ENCODE data around the gene FAM118A. TPM values are rescaled to one million over a fixed set of nuclear protein-coding genes. Genes with fewer than 3 reads are reported as not detected.

FAM118A gene
- total RNA-seq, 2 donors from 2014 or later: 13.0 to 149 TPM

DNA sequence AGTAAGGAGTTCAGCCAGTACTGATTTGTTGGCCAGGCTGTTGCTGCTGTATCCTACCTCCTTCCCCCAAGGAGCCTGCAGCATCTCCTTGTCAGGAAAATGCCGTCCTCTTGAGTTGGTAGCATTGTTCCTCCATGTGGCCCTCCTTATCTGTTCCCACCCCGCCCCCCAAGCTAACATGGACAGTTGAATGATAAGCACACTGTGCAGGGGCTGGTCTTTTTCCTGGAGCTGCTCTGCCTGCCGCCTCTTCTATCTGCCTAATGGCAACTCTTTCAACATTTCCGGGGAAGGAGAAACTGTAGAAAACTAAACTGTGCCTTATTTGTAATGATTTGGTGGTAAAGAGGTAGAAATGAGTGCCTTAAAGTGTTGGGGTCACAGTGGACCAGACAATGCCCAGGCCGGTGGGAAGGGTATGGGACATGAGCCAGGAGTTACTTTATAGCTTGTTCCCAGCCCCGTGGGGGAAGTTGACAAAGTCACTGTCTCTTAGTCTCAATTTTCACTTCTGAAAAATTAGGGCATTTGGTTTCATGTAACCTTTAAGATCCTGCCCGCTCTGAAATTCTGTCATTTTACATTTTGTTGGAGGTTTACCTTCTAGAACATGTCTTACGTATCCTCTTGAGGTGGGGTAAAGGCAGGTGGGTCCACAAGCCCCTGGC is 4.5 kb downstream of the FAM118A start:
- Histone ChIP-seq H3K4me1 (peaks cover 27% of the 10 kb centered on the region), H3K4me3 (no peak overlapping the region), H3K9me3 (no peaks in the 10 kb centered on the region), H3K27ac (peak overlapping the region; percentile 21 to 64 (median 42)), H3K36me3 (replicated peaks in 1 of 2; ENCODE audit: insufficient read depth in 1 of 2, low read depth in 2 of 2) (no peaks in the 10 kb centered on the region), H3K27me3 (no peaks in the 10 kb centered on the region)
- ATAC-seq: no peak
- TF ChIP-seq POLR2A (IDR thresholded peaks at IDR 0.05): no peak
- TF ChIP-seq, protein P1, sequence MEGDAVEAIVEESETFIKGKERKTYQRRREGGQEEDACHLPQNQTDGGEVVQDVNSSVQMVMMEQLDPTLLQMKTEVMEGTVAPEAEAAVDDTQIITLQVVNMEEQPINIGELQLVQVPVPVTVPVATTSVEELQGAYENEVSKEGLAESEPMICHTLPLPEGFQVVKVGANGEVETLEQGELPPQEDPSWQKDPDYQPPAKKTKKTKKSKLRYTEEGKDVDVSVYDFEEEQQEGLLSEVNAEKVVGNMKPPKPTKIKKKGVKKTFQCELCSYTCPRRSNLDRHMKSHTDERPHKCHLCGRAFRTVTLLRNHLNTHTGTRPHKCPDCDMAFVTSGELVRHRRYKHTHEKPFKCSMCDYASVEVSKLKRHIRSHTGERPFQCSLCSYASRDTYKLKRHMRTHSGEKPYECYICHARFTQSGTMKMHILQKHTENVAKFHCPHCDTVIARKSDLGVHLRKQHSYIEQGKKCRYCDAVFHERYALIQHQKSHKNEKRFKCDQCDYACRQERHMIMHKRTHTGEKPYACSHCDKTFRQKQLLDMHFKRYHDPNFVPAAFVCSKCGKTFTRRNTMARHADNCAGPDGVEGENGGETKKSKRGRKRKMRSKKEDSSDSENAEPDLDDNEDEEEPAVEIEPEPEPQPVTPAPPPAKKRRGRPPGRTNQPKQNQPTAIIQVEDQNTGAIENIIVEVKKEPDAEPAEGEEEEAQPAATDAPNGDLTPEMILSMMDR (IDR thresholded peaks at IDR 0.05): no peak
- no peak for DNase-seq
- WGBS, 2 donors: 29 to 31% methylated on average over 8 of the region's 8 CpGs
- intact Hi-C loops (cut with DNase I): no loop called here

DNA sequence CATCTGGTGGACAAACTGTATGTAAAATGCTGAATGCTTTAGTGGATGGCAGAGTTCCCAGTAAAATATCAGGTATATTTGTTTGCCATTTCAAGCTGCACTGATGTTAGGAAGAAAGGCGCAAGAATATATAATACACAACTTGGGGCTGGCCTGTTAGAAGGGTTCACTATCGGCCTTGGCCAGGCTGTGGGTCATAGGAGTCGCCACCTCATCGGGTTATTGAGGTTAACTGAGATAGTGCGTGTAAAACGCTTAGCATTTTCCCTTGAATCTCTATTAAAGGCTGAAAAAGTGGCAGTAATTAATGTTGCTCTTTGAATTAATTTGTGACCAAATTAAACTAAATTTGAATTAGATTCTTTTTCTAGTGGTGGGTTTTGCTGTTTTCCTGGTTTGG is 5.1 kb downstream of the FAM118A start:
- Histone ChIP-seq H3K36me3 (replicated peaks in 1 of 2; ENCODE audit: insufficient read depth in 1 of 2, low read depth in 2 of 2) (no peaks in the 10 kb centered on the region), H3K27me3 (no peaks in the 10 kb centered on the region), H3K27ac (peak overlapping the region; percentile 21 to 64 (median 42)), H3K4me3 (no peak overlapping the region), H3K4me1 (peaks cover 31% of the 10 kb centered on the region), H3K9me3 (no peaks in the 10 kb centered on the region)
- no peak for TF ChIP-seq POLR2A (IDR thresholded peaks at IDR 0.05)
- TF ChIP-seq, protein P1 (IDR thresholded peaks at IDR 0.05): no peak
- intact Hi-C loops (cut with DNase I): no loop called here
- DNase-seq (no peak), ATAC-seq (no peak)
- WGBS, 2 donors: 36 to 37% methylated on average over 6 of the region's 6 CpGs

DNA sequence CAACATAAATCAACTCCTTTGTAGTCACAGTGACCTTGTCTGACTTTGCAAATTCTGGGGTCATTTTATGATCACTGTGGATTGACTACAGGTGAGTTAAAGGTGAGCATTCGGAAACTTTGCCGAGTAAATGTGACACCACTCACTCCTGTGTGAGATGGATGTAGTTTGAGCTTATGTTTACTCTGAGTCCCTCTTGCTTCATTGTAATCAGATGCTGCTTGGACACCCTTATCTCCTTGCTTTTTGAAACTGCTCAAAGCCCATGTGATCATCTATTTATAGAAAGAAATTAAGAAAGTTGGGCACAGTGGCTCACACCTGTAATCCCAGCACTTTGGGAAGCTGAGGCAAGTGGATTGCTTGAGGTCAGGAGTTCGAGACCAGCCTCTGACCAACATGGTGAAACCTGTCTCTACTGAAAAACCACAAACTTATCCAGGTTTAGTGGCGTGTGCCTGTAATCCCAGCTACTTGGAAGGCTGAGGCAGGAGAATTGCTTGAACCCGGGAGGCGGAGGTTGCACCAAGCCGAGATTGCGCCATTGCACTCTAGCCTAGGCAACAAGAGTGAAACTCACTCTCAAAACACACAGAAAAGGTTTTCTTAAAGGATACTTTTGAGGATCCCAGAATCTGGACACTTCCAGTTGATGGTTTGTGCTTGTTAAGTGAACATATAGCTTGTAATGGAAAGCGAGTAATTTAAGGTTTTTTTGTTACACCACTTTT is 7.2 kb downstream of the FAM118A start:
- H3K36me3 ChIP-seq (replicated peaks in 1 of 2; ENCODE audit: insufficient read depth in 1 of 2, low read depth in 2 of 2): no peaks in the 10 kb centered on the region
- ATAC-seq: no peak
- H3K9me3 ChIP-seq: no peaks in the 10 kb centered on the region
- H3K4me1 ChIP-seq: peaks cover 21% of the 10 kb centered on the region
- intact Hi-C loops (cut with DNase I): no loop called here
- DNase-seq: no peak
- H3K27me3 ChIP-seq: no peaks in the 10 kb centered on the region
- H3K4me3 ChIP-seq: no peak overlapping the region
- peak overlapping the region in 1 of 4 donors; percentile 3 for H3K27ac ChIP-seq
- whole genome bisulfite sequencing, 2 donors: 86 to 88% methylated on average over 9 of the region's 9 CpGs
- no peak for TF ChIP-seq POLR2A (IDR thresholded peaks at IDR 0.05)
- TF ChIP-seq, protein P1 (IDR thresholded peaks at IDR 0.05): no peak

DNA sequence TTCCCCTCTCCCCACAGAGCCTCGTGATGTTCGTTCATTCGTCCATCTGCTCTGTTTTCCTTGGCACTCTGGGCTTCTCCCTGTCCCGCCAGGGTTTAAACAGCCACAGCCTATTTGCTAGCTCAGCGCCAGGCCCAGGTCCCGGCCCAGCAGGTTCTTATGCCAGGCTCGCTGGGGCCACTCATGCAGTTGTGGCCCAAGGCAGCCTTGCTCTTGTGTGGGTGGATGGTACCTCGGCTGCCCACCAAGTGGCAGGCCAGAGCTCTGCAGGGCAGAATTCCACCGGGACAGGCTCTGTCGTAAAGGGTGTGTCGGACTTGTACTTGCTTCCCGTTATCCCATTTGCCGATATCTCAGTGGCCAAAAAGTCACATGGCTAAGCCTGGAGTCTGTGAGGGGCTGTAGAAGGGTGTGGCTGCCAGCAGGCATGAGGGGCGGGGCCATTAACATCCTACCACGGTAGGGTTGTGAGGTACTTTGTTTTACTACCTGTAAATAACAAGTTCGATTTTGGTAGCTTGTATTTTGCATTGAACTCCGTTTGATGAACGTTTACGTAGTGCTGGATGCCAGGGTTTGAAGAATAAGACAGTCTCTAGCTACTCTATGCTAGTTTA is 7.9 kb downstream of the FAM118A start:
- H3K36me3 ChIP-seq (replicated peaks in 1 of 2; ENCODE audit: insufficient read depth in 1 of 2, low read depth in 2 of 2): no peaks in the 10 kb centered on the region
- H3K4me3 ChIP-seq: no peak overlapping the region
- intact Hi-C loops (cut with DNase I): no loop called here
- H3K9me3 ChIP-seq: no peaks in the 10 kb centered on the region
- TF ChIP-seq, protein P1 (IDR thresholded peaks at IDR 0.05): no peak
- no peak for TF ChIP-seq POLR2A (IDR thresholded peaks at IDR 0.05)
- H3K4me1 ChIP-seq: peaks cover 21% of the 10 kb centered on the region
- WGBS, 2 donors: 64 to 70% methylated on average over 19 of the region's 19 CpGs
- DNase-seq (no peak), ATAC-seq (peak; percentile 22)
- no peaks in the 10 kb centered on the region for H3K27me3 ChIP-seq
- peak overlapping the region in 2 of 4 donors; percentile 3 to 45 for H3K27ac ChIP-seq
